A673 (cell line): Measurements from ENCODE around the gene LRRC8C. TPM values are rescaled to one million over a fixed set of nuclear protein-coding genes. Genes with fewer than 3 reads are reported as not detected.

Source experiments
- BruUV-seq: library from RNA; stranded (reverse); fragments of 400-500 nt; replicated peaks from 2 replicates; lab custom pipeline; 2021; lab: Mats Ljungman, UMichigan
- CTCF ChIA-PET: fragments of 300-600 bp; sonication (Branson Sonifier 250); formaldehyde crosslinking; loops from one replicate; lab custom pipeline; 2022; ENCODE audit warnings: antibody characterized with exemption; lab: Charles Lee
- POLR2A ChIA-PET: fragments of 300-600 bp; sonication (Branson Sonifier 250); formaldehyde crosslinking; loops from one replicate; lab custom pipeline; 2022; ENCODE audit warnings: antibody characterized with exemption; ENCODE audit not compliant: low non-redundant PET; lab: Charles Lee
- DNase-seq: peaks from one replicate; pipeline ENCODE4 v3.0.0-alpha.2; 2015; ENCODE audit warnings: low spot score
- H3K27ac ChIP-seq: fragments of 200-600 bp; sonication (generic); 2 replicates; pipeline ENCODE4 v1.5.1; 2016; ENCODE audit warnings: mixed run types, low read depth, mild to moderate bottlenecking, mixed read lengths, antibody characterized with exemption, low read length; ENCODE audit not compliant: poor library complexity, severe bottlenecking
- H3K27me3 ChIP-seq: fragments of 200-600 bp; sonication (generic); replicated peaks from 2 replicates; pipeline ENCODE4 v1.6.1; 2017; ENCODE audit warnings: mixed run types, low read depth, mild to moderate bottlenecking, mixed read lengths, antibody characterized with exemption, low read length; ENCODE audit not compliant: insufficient read depth, poor library complexity
- H3K36me3 ChIP-seq: fragments of 200-600 bp; sonication (generic); 2 replicates; pipeline ENCODE4 v1.6.1; 2016; ENCODE audit warnings: mixed run types, mild to moderate bottlenecking, mixed read lengths, antibody characterized with exemption, low read length; ENCODE audit not compliant: insufficient read depth, poor library complexity, severe bottlenecking
- H3K4me1 ChIP-seq: fragments of 200-600 bp; sonication (generic); 2 replicates; pipeline ENCODE4 v1.6.1; 2017; ENCODE audit warnings: mixed run types, mild to moderate bottlenecking, mixed read lengths, antibody characterized with exemption, low read length; ENCODE audit not compliant: insufficient read depth, poor library complexity, severe bottlenecking
- H3K4me3 ChIP-seq: fragments of 200-600 bp; sonication (generic); 2 replicates; pipeline ENCODE4 v1.5.1; 2016; ENCODE audit warnings: low read depth, mixed run types, mild to moderate bottlenecking, mixed read lengths, low read length; ENCODE audit not compliant: poor library complexity, severe bottlenecking
- H3K9me3 ChIP-seq: fragments of 200-600 bp; sonication (generic); 2 replicates; pipeline ENCODE4 v1.6.1; 2016; ENCODE audit warnings: mixed run types, low read depth, mild to moderate bottlenecking, mixed read lengths, antibody characterized with exemption, low read length; ENCODE audit not compliant: poor library complexity, severe bottlenecking
- EZH2 ChIP-seq: fragments of 200-600 bp; sonication (generic); IDR thresholded peaks from 2 replicates; pipeline ENCODE4 v1.6.1; 2017; ENCODE audit warnings: borderline replicate concordance, low read depth, mild to moderate bottlenecking, mixed read lengths, antibody characterized with exemption, low read length; ENCODE audit not compliant: poor library complexity, severe bottlenecking
- intact Hi-C: fragments of 100-400 bp; cut with micrococcal nuclease; formaldehyde crosslinking; loops from one replicate; pipeline ENCODE4 v1.10.0; 2022; ENCODE audit not compliant: unreplicated experiment
- total RNA-seq: library from RNA; stranded (reverse); gene quantifications from 2 replicates; pipeline ENCODE4 v1.2.3, GENCODE V29; 2021
- TF ChIP-seq, protein P1 (sequence below): fragments of 300-800, 200-600 bp; sonication (generic); conservative IDR thresholded peaks from 2 replicates; pipeline ENCODE4 v1.5.1; 2017; ENCODE audit warnings: low read depth, mild to moderate bottlenecking, antibody characterized with exemption, low read length, moderate library complexity, mixed read lengths

The LRRC8C gene
- total RNA-seq, 1 experiment from 2014 or later, result 6.9 TPM

DNA sequence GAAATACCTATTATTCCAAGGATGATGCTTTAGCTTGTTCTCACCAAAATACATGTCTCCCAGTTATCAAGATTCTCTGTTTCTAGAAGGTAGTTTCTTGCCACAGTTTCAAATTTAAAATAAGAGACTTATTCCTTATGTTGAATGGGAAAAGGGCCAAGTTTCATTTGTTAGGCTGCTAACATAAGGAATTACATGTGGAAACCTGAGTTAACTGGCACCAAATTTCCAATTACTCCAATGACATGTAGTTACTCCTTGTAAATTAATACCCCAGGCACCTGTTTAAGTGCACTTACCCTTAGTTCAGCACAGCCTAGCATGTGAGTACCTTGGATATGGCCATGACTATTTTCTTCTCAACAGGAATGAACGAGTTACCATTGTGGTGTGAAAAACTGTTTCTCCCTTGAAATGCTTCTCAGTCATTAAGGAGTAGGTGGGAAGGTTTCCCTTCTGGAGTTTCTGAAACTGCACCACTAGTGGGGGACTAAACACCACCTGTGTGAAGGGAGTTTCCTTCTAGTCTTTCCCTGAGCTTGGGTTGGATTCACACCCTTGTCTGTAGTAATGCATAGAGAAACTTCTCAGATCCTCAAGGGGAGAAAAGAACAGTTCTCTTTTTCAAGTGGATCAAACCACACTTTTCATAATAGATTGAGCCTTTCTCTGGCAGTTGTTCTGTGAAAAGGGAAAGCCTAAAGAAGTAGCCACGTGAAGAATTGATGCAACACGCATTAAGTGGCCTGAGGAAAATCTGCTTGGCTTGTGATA lies 32.3 kb upstream of the LRRC8C start:
- Histone ChIP-seq H3K27me3 (no peaks in the 10 kb centered on the region), H3K4me3 (no peak overlapping the region), H3K36me3 (no peaks in the 10 kb centered on the region), H3K9me3 (no peaks in the 10 kb centered on the region), H3K27ac (no peak overlapping the region), H3K4me1 (no peaks in the 10 kb centered on the region)
- DNase-seq, result no peak
- no TSS peak for BruUV-seq
- intact Hi-C loops, result no loop called here
- POLR2A ChIA-PET, result no interaction called here
- CTCF ChIA-PET, result no interaction called here
- TF ChIP-seq EZH2, result no peak
- TF ChIP-seq, protein P1, sequence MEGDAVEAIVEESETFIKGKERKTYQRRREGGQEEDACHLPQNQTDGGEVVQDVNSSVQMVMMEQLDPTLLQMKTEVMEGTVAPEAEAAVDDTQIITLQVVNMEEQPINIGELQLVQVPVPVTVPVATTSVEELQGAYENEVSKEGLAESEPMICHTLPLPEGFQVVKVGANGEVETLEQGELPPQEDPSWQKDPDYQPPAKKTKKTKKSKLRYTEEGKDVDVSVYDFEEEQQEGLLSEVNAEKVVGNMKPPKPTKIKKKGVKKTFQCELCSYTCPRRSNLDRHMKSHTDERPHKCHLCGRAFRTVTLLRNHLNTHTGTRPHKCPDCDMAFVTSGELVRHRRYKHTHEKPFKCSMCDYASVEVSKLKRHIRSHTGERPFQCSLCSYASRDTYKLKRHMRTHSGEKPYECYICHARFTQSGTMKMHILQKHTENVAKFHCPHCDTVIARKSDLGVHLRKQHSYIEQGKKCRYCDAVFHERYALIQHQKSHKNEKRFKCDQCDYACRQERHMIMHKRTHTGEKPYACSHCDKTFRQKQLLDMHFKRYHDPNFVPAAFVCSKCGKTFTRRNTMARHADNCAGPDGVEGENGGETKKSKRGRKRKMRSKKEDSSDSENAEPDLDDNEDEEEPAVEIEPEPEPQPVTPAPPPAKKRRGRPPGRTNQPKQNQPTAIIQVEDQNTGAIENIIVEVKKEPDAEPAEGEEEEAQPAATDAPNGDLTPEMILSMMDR, result no peak

DNA sequence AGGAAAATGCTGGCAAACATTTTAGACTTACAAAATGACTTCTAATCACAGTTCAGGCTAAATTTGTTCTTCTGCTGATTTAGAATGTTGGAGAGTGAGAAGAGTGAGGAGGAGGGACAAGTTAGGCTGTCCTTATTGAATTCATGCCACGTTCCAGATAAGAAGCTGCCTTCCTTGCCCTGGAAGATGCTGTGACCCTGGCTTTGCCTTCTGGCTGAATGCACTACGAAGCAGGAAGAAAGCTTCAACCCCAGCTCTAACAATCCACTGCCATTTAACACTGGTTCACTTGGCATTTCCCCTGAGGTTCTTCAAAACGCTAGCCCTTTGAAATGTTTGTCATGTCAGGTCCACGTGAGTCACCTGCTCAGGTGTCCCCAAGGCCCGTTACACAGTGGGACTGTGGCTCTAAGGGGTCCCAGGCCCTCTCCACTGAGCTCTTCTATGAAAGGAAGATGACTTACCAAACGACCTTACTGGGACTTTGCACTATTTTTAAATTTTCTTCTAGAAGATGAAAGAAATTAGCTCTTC lies 30.0 kb upstream of the LRRC8C start:
- TF ChIP-seq EZH2, result no peak
- TF ChIP-seq, protein P1, result no peak
- CTCF ChIA-PET, result no interaction called here
- Histone ChIP-seq H3K9me3 (no peaks in the 10 kb centered on the region), H3K27me3 (no peaks in the 10 kb centered on the region), H3K27ac (no peak overlapping the region), H3K4me1 (no peaks in the 10 kb centered on the region), H3K4me3 (no peak overlapping the region), H3K36me3 (no peaks in the 10 kb centered on the region)
- no TSS peak for BruUV-seq
- POLR2A ChIA-PET, result no interaction called here
- intact Hi-C loops, result no loop called here
- no peak for DNase-seq

- ChIA-PET POLR2A (no interaction called here), CTCF (no interaction called here)
- H3K27me3 ChIP-seq, result no peaks in the 10 kb centered on the region
- no TSS peak for BruUV-seq
- H3K4me1 ChIP-seq, result no peaks in the 10 kb centered on the region
- DNase-seq, result no peak
- TF ChIP-seq, protein P1, result no peak
- no peak for TF ChIP-seq EZH2
- intact Hi-C loops, result no loop called here
- no peaks in the 10 kb centered on the region for H3K9me3 ChIP-seq
- H3K4me3 ChIP-seq, result no peak overlapping the region
- H3K27ac ChIP-seq, result no peak overlapping the region
- H3K36me3 ChIP-seq, result no peaks in the 10 kb centered on the region
Measured at GRCh38 chr1:89603651-89604413, 29.1 kb upstream of the LRRC8C start.
